GM20431 (cell line): ENCODE data around the gene SIM1.

Source experiments
- in situ Hi-C: fragments of 300-500 bp; cut with MseI, MboI; formaldehyde crosslinking; loops from one replicate; pipeline ENCODE4 v1.15.0; 2020; ENCODE audit warnings: low sequenced_read_pairs; ENCODE audit not compliant: unreplicated experiment

Gene SIM1

DNA sequence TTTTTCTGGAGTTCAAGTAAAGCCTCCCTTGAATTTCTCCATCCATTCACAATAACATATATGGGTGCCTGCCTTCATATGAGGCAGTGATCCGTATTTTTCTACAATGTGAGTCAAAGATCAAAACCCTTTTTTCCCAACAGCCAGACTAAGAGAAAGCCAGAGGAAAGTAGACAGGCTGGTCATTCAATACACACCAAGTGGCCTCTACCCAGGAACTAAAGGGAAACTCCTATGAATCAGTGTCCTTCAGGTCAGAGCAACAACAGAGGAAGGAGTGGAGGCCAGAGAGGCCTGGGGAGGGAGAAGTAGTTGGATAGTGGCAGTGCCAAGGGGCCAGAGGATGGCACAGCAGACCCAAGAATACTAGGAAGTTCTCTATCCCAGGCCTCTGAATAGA, 23.8 kb downstream of the SIM1 start:
- in situ Hi-C loops, result no loop called here

GRCh38 chr6:100435299-100435698, 29.4 kb downstream of the SIM1 start:
- in situ Hi-C loops, result no loop called here

- in situ Hi-C loops, result no loop called here
These were observed 30.8 kb downstream of the SIM1 start for GRCh38 chr6:100433726-100434435.

DNA sequence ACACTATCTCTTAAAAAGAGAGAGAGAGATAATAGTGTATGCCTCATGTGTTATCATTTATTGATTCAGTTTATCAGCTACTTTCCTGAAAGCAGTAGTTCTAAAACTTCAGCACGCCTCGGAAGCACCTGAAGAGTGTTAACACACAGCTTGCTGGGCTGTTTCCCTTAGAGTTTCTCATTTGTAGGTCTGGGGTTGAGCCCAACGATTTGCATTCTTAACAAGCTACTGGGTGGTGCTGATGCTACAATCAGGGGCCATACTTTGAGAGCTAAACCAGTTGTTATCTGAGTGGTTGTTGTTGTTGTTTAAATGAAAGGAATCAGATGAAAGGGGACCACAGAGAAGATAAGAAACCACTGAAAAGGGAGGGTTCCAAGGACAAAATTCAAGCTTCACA, 32.6 kb downstream of the SIM1 start:
- in situ Hi-C loops, result no loop called here

GRCh38 chr6:100430962-100431361, 33.8 kb downstream of the SIM1 start:
- in situ Hi-C loops, result no loop called here

DNA sequence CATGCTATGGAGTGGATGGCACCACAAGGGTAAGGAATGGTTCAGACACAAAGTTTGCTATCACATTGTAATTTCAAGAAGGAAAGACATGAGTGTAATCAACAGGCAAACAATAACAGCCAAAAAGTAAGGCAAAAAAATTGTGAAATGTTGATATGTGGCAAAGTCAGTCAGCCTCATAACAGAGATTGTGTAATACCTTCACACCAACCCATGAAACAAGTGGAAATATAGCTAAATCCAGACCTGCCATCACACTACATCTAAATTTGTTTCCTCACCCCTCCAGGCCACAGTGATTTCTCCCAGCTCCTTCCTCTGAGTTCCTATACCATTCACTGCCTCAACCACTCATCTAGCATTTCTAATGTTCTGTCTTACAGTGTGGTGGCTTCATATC, 37.3 kb downstream of the SIM1 start:
- in situ Hi-C loops, result no loop called here

- in situ Hi-C loops, result no loop called here
These were observed 37.9 kb downstream of the SIM1 start for GRCh38 chr6:100426744-100427338.

DNA sequence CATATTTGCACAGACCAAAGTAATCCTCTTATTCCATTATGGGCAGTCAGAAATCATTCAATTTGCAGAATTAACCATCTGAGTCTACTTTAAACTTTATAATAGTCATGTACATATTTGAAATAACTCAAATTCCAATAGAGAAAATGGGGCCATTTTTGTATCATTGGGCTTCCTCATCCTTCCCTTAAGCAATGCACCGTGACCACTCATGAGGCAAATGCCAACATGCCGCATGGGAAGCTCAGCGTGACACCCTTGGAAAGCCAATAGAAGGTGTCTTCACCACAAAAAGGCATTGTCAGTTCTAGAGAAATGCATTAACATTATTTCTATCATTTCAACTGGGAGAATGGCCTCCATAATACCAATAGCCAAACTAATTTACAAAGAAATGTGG, 38.5 kb downstream of the SIM1 start:
- in situ Hi-C loops, result no loop called here

- in situ Hi-C loops, result no loop called here
These were observed 44.0 kb downstream of the SIM1 start for GRCh38 chr6:100420711-100421110.

DNA sequence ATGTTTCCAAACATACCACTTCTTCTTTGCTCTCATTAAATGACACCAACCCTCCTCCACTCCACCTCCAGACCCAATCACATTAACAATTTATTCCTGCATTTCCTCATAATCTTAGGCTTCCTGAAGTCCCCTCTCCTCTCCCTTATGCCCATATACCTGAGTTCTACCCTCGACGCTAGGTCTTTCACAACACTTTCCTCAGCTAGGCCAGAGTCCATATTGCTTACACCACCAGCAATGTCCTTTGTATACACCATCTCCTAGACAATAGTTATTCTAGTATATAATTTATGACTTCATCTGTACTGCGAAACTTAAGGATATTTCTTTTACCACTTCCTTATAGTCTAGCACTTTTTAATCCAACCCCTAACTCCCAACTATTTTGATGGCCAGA, 47.7 kb downstream of the SIM1 start:
- in situ Hi-C loops, result no loop called here

DNA sequence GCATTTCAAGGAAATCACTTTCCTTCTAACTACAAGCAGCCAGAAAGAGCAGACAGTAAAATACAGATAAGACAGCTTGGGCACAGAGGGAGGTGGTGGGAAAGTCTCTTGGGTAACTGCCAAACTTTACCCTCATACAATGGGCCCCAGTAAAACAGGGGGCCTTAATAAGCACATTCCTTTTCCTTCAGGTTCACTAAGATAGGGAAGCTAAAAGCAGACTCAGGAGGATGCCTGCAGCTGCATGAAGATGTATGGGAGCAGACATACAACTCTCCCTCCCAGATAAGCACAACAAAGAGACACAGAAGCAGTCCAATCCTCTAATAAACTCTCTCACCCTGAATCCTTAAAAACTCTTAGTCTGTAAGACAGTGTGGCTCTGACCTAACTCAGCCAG, 49.0 kb downstream of the SIM1 start:
- in situ Hi-C loops, result no loop called here

GRCh38 chr6:100412872-100413271, 51.8 kb downstream of the SIM1 start:
- in situ Hi-C loops, result no loop called here

DNA sequence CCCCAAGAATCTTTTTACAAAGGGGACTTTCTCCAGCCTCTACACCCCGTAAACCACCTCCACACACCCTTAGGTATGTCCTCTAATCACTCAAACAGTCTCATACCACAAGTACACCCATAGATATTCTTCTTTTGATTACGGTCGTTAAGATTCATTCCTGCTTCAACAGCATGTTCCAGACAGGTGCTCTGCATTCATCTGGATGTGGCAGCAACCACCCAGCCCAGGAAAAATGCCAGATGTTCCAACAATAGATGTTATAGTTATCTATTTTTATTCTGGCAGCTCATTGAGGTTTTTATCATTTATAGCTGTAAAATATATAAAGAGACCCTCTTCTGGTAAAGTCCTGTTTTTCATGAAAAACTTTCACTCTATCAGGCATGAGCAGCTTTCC, 60.7 kb downstream of the SIM1 start:
- in situ Hi-C loops, result no loop called here

DNA sequence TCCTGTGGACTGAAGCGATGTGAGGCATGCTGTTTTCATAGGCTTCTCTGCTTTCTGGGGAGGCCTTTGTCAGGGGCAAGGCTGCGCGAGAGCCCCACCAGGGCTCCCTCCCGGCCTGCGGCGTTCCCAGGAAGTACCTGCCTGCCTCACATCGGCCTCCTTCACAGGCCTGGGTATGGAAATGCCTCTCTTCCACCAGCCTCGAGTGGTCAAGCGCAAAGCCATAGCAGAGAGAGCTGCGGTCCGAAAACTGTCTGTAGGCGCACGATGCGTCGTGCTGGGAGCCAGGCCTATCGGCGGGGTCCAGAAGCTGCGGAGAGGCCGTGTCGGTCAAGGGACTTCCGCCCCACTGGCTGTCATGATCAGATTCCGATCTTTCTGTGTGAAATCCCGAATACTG, 71.2 kb downstream of the SIM1 start:
- in situ Hi-C loops, result no loop called here

- in situ Hi-C loops, result no loop called here
These were observed 72.3 kb downstream of the SIM1 start for GRCh38 chr6:100392423-100392822.

GRCh38 chr6:100388868-100389519, 75.7 kb downstream of the SIM1 start:
- in situ Hi-C loops, result no loop called here

GRCh38 chr6:100382767-100383195, 81.9 kb downstream of the SIM1 start:
- in situ Hi-C loops, result no loop called here

GRCh38 chr6:100382031-100382430, 82.7 kb downstream of the SIM1 start:
- in situ Hi-C loops, result no loop called here

DNA sequence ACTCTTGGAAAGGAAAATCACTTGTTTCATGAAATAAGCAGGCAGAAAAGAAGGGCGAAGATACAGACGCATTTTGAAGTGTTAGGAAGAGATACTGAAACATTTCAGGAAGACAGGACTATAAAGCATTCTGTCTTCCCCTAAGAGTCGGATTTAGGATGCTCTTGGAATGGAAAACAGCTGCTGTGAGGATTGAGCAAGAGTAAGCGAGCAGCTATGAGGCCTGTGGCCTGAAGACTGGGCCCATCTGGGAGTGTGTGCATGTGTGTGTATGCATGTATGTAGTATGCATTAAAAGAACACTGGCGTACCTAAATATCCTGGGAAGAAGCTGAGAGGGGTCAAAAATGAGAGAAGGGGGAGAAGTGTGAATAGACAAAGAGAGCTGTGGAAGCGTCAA, 83.6 kb downstream of the SIM1 start:
- in situ Hi-C loops, result no loop called here

- in situ Hi-C loops, result no loop called here
These were observed 85.3 kb downstream of the SIM1 start for GRCh38 chr6:100379386-100379785.

DNA sequence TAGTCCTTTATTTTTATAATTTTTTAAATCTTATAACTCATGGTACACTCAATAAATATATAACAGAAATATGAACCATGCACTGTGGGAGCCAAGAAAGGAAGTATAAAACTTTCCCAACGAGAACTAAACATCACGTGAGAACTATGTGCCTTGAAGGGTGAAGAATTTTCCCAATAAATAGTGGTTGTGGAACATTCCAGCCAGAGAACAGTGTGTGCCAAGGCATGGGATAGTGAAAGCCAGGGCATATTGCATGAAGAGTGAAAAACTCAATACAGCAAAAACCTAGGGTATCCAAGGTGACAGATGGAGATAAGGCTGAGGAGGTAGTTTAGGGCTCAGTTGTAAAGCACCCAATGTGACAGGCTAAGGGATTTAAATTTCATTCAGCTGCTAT, 86.1 kb downstream of the SIM1 start:
- in situ Hi-C loops, result no loop called here

GRCh38 chr6:100376103-100376502, 88.6 kb downstream of the SIM1 start:
- in situ Hi-C loops, result no loop called here
